Stimulated activated naive CD8-positive, alpha-beta T cell treated with anti-CD3 and anti-CD28 coated beads, Interleukin-15, Interleukin-2, amounts not matched to agents 100 ng/mL and 50 ng/mL, for 24 hours (primary cell): Measurements from ENCODE around the gene TRPV3.

Experiments used
- H3K27ac Mint-ChIP-seq: one replicate; pipeline ENCODE4 v1.8.0; 2021; ENCODE audit warnings: mild to moderate bottlenecking, mixed read lengths
- H3K27me3 Mint-ChIP-seq: one replicate; pipeline ENCODE4 v1.8.0; 2021; ENCODE audit warnings: mixed read lengths
- H3K36me3 Mint-ChIP-seq: one replicate; pipeline ENCODE4 v1.8.0; 2021; ENCODE audit warnings: low read depth, mixed read lengths
- H3K4me1 Mint-ChIP-seq: one replicate; pipeline ENCODE4 v1.8.0; 2021; ENCODE audit warnings: low read depth, mixed read lengths
- H3K4me3 Mint-ChIP-seq: one replicate; pipeline ENCODE4 v1.8.0; 2021; ENCODE audit warnings: mild to moderate bottlenecking, mixed read lengths
- H3K9me3 Mint-ChIP-seq: one replicate; pipeline ENCODE4 v1.8.0; 2021; ENCODE audit warnings: mixed read lengths

The TRPV3 gene

GRCh38 chr17:3557768-3558583 is at the start of gene TRPV3:
Gene TRPV3, minus strand, starts transcription at chr17:3557812. Its CDS starts 2,962 bp downstream, at chr17:3554850.
- peak within 1 kb of the TSS; percentile 12 for H3K27ac Mint-ChIP-seq
- no peak within 1 kb of the TSS for H3K4me3 Mint-ChIP-seq
- no peaks in the 10 kb centered on the region for H3K27me3 Mint-ChIP-seq
- no peaks in the 10 kb centered on the region for H3K9me3 Mint-ChIP-seq
- H3K36me3 Mint-ChIP-seq: no peaks in the 10 kb centered on the region
- peaks cover 19% of the 10 kb centered on the region for H3K4me1 Mint-ChIP-seq

- H3K27ac Mint-ChIP-seq: no peak overlapping the region
- H3K4me3 Mint-ChIP-seq: no peak overlapping the region
- no peaks in the 10 kb centered on the region for H3K27me3 Mint-ChIP-seq
- no peaks in the 10 kb centered on the region for H3K9me3 Mint-ChIP-seq
- H3K36me3 Mint-ChIP-seq: peaks cover 12% of the 10 kb centered on the region
- H3K4me1 Mint-ChIP-seq: no peaks in the 10 kb centered on the region
These were observed 46.3 kb upstream of the TRPV3 start for GRCh38 chr17:3603870-3604259.

GRCh38 chr17:3603119-3603869 is 45.7 kb upstream of the TRPV3 start:
- Mint-ChIP-seq H3K4me1 (no peaks in the 10 kb centered on the region), H3K9me3 (no peaks in the 10 kb centered on the region), H3K27me3 (no peaks in the 10 kb centered on the region), H3K36me3 (peaks cover 8% of the 10 kb centered on the region), H3K4me3 (no peak overlapping the region), H3K27ac (no peak overlapping the region)

DNA sequence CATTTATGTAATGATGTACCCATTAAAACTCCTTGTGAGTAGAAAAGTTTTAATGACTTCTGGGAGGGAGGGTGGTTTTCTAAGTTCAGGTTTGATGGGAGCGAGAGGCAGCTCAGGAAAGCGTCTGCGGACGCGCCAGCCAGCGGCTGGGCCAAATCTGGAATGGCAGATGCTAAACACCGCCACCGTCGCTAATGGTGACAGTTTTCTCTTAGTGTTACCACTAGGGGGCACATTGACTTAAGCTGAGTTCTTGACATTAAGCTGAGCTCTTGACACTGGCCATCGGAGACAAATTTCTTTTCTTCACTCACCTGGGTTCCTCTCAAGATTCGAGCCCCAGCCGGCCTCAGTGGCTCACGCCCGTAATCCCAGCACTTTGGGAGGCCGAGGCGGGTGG is 44.9 kb upstream of the TRPV3 start:
- Mint-ChIP-seq H3K9me3 (no peaks in the 10 kb centered on the region), H3K27me3 (no peaks in the 10 kb centered on the region), H3K36me3 (peaks cover 5% of the 10 kb centered on the region), H3K4me3 (no peak overlapping the region), H3K27ac (no peak overlapping the region), H3K4me1 (no peaks in the 10 kb centered on the region)

DNA sequence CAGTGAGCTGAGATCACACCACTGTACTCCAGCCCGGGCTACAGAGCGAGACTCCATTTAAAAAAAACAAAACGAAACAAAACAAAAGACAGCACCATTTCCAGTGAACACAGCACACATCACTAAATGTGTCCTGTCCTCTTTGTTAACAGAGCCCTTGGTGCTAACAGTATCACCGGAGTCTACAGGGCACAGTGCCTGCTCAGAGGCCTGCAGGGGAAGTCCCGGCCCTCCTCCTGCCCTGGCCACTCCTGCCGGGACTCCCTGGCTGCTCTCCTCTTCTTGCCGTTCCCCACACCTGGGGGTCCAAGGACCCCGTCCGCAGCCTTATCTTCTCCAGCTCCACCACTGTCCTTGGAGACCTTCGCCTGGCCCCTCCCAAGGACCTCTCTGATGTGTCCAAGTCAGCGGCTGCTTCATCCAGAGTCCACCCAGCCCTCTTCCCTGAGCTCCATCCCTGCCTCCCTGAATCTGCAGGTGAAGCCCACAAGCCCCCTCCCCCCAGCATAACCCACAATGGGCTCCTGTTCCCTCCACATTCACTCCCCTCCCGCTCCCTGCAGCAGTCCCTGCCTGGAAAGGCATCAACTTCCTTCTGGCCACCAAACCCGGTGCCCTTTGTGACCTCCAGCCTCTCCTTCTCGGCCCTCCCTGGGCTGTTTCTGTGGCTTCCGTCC is 43.1 kb upstream of the TRPV3 start:
- no peaks in the 10 kb centered on the region for H3K4me1 Mint-ChIP-seq
- H3K27ac Mint-ChIP-seq: no peak overlapping the region
- no peaks in the 10 kb centered on the region for H3K9me3 Mint-ChIP-seq
- H3K27me3 Mint-ChIP-seq: no peaks in the 10 kb centered on the region
- no peak overlapping the region for H3K4me3 Mint-ChIP-seq
- peaks cover 5% of the 10 kb centered on the region for H3K36me3 Mint-ChIP-seq

DNA sequence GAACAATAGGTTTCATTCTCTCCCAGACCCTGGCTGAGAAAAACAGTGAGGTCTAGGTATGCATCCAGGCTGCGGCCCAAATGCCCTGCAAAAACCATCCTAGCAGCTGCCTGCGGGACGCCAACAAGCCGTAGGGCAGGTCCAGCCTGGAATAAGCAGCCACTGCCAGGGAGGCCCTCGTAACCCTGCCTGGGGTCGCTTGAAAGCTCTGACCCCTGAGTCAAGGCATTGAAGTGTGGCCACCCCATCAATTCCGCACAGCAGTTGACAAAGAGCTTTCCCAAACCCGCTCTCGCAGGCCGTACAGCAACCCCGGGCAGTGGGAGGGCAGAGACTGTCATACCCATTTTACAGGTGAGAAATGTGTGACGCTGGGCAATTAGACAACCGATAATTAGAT is 40.5 kb upstream of the TRPV3 start:
- peaks cover 5% of the 10 kb centered on the region for H3K36me3 Mint-ChIP-seq
- H3K27me3 Mint-ChIP-seq: no peaks in the 10 kb centered on the region
- no peaks in the 10 kb centered on the region for H3K9me3 Mint-ChIP-seq
- no peaks in the 10 kb centered on the region for H3K4me1 Mint-ChIP-seq
- no peak overlapping the region for H3K27ac Mint-ChIP-seq
- H3K4me3 Mint-ChIP-seq: no peak overlapping the region

DNA sequence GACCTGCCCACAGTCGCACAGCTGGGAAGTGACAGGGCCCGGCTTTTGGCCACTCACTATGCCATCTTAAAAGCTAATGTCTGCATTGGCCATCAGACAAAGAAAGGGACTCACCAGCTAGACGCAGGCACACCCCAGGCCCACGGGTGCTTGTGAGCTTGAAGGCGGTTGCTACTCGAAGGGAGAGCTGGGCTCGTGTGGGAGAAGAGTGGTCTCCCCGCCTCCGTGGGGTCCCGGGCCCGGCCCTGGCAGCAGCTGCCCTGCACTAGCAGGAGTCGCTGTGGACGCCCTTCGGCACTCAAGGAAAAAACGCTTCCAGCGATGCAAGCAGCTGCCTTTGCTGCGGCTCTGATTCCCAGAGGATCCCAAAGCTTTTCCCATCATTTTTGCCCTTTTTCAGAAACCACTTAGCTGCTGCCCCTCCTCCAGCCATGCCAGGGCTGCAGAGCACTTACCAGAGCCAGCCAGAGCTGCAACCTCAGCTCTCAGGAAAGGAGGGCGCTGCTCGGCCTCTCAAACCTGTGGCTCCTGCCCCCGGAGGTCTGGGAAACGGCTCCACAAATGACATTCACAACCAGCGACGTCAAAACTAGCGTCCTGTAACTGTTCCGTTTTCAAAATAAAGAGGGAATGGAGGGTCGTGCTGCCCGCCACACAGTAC is 39.3 kb upstream of the TRPV3 start:
- Mint-ChIP-seq H3K36me3 (no peaks in the 10 kb centered on the region), H3K9me3 (no peaks in the 10 kb centered on the region), H3K4me1 (no peaks in the 10 kb centered on the region), H3K4me3 (no peak overlapping the region), H3K27me3 (no peaks in the 10 kb centered on the region), H3K27ac (no peak overlapping the region)

DNA sequence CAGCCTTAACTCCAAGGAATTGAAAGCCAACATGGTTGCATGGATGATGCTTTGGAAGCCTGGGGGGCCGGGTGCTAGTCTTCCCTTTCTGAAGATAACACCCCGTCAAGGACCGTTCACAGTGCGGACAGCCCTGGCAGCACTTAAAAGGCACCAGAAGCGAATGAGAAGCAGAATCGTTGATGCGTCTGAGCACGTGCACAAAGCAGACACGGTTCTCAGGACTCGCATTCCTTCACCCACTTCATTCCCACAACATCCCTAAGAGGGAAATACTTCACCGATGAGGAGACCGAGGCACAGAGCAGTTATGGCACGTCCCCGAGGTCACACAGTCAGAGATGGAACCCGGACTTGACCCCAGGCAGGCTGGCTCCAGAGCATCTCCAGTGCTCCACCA is 37.4 kb upstream of the TRPV3 start:
- Mint-ChIP-seq H3K27me3 (no peaks in the 10 kb centered on the region), H3K4me1 (no peaks in the 10 kb centered on the region), H3K27ac (no peak overlapping the region), H3K9me3 (no peaks in the 10 kb centered on the region), H3K36me3 (no peaks in the 10 kb centered on the region), H3K4me3 (no peak overlapping the region)

DNA sequence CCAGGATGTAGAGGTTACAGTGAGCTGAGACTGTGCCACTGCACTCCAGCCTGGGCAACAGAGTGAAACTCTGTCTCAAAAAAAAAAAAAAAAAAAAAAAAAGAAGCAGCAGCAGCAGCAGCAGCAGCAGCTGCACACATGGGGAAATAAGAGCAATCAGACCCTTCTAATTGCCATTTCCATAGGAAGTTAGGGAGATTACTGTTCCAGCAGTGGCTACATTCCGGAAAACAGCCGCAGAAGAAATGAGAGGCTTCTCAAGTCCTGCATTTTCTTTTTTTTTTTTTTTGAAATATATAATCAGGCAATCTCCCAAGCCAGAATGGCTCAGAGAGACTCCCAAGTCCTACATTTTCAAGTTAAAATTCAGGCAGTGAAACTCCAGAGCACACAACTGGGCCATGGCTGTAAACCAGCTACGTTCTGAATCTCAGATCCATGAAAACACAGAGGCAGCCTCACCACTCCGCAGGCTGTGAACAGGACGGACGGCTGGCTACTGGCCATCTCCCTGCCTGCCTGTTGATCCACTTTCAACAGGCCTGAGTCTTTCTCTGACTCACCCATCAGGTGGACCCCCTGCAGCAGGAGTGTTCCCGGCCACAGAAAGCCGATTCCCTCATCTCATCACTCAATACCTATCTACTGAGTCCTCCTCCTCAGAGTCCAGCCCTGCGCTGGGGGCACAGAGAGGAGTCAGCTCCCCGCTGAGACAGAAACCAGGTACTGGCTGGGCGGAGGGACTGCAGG is 36.6 kb upstream of the TRPV3 start:
- H3K27ac Mint-ChIP-seq: no peak overlapping the region
- H3K4me3 Mint-ChIP-seq: no peak overlapping the region
- H3K9me3 Mint-ChIP-seq: no peaks in the 10 kb centered on the region
- H3K36me3 Mint-ChIP-seq: peaks cover 4% of the 10 kb centered on the region
- no peaks in the 10 kb centered on the region for H3K4me1 Mint-ChIP-seq
- no peaks in the 10 kb centered on the region for H3K27me3 Mint-ChIP-seq

DNA sequence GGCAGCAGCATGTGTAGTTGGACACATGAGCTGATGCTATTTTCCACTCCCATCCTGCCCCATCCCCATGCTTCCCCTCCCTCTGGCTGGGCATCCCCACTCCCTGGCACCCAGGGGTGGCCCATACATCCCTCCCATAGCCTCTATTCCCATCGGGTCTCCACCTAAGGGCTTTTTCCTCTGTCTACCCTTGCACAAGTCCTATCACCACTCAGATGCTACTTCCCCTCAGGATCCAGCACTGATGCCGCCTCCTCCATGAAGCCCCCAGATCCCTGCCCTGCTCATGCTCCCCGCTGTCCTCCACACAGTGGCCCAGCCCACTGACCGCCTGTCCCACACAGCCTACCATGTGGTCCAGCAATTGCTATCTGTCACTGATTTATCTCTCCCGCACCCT is 35.8 kb upstream of the TRPV3 start:
- peaks cover 4% of the 10 kb centered on the region for H3K36me3 Mint-ChIP-seq

GRCh38 chr17:3592216-3592860 is 34.7 kb upstream of the TRPV3 start:
- H3K4me3 Mint-ChIP-seq: no peak overlapping the region
- no peaks in the 10 kb centered on the region for H3K27me3 Mint-ChIP-seq
- H3K4me1 Mint-ChIP-seq: no peaks in the 10 kb centered on the region
- no peak overlapping the region for H3K27ac Mint-ChIP-seq
- H3K9me3 Mint-ChIP-seq: no peaks in the 10 kb centered on the region
- peaks cover 4% of the 10 kb centered on the region for H3K36me3 Mint-ChIP-seq

More for the DNA sequence above, 35.8 kb upstream of the TRPV3 start:
- H3K4me3 Mint-ChIP-seq: no peak overlapping the region
- no peaks in the 10 kb centered on the region for H3K27me3 Mint-ChIP-seq
- no peak overlapping the region for H3K27ac Mint-ChIP-seq
- no peaks in the 10 kb centered on the region for H3K4me1 Mint-ChIP-seq
- no peaks in the 10 kb centered on the region for H3K9me3 Mint-ChIP-seq

DNA sequence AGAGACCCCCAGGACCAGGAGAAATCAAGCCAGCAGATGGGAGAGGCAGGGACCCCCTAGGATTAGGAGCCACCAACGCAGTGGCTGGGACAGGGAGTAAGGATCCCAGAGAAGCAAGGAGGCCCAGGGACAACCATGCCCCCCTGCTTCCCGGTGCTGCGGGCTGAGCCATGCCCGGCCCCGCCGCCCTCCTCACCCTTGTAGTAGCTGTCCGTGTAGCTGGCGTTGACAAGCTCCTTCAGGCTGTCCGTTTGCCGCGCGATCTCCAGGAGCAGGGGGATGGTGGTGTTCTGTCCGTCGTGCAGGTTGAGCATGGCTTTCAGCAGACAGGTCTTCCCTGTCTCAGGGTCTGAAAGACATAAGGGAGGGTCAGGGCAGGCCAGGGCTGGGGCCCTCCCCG is 33.2 kb upstream of the TRPV3 start:
- Mint-ChIP-seq H3K36me3 (peaks cover 4% of the 10 kb centered on the region), H3K27me3 (no peaks in the 10 kb centered on the region), H3K27ac (no peak overlapping the region)

DNA sequence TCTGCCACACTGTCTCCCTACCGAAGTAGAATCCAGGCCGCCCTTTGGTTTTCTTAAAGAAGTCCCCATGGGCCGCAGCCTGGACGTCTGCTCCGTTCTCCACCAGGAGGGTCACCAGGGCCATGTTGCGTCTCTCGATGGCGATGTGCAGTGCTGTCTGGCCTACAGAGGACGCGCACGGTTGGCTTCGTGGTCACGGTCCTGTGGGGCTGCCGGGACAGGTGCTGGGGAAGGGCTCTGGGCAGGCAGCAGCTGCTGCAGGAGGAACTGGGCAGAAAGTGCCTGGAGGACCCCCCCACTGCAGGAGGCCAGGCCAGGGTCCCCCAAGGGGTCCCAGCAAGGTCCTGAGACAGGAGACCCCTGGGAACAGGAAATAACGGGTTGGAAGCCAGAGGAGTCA is 32.6 kb upstream of the TRPV3 start:
- H3K4me1 Mint-ChIP-seq: no peaks in the 10 kb centered on the region
- H3K27ac Mint-ChIP-seq: no peak overlapping the region
- H3K9me3 Mint-ChIP-seq: no peaks in the 10 kb centered on the region

More for the DNA sequence above, 33.2 kb upstream of the TRPV3 start:
- H3K4me1 Mint-ChIP-seq: no peaks in the 10 kb centered on the region
- H3K4me3 Mint-ChIP-seq: no peak overlapping the region
- no peaks in the 10 kb centered on the region for H3K9me3 Mint-ChIP-seq

DNA sequence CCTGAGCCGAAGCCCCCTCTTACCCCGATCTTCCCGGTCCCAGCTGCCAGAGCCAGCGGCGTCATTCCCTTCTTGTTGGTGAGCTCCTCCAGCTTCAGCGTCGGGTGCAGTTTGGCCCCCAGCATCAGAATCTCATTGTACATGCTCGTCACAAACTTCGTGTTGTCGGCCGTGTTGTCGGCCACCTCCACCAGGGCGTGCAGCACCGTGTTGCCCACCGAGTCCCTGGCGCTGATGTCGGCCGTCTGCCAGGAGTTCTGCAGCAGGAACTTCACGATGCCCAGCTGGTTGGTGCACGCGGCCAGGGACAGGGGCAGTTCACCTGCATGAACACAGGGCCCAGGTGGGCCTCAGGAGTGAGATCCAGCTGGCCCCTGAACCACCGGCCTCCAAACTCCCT is 32.2 kb upstream of the TRPV3 start:
- Mint-ChIP-seq H3K4me3 (no peak overlapping the region), H3K27me3 (no peaks in the 10 kb centered on the region), H3K9me3 (no peaks in the 10 kb centered on the region), H3K27ac (no peak overlapping the region), H3K4me1 (no peaks in the 10 kb centered on the region), H3K36me3 (peaks cover 4% of the 10 kb centered on the region)

More for the DNA sequence above, 32.6 kb upstream of the TRPV3 start:
- peaks cover 4% of the 10 kb centered on the region for H3K36me3 Mint-ChIP-seq
- H3K4me3 Mint-ChIP-seq: no peak overlapping the region
- no peaks in the 10 kb centered on the region for H3K27me3 Mint-ChIP-seq
